ENCODE data around the gene CA6. TPM values are rescaled to one million over a fixed set of nuclear protein-coding genes. Genes with fewer than 3 reads are reported as not detected.

CA6 gene
- total RNA-seq, 1 experiment from 2014 or later: 0.11 TPM

DNA sequence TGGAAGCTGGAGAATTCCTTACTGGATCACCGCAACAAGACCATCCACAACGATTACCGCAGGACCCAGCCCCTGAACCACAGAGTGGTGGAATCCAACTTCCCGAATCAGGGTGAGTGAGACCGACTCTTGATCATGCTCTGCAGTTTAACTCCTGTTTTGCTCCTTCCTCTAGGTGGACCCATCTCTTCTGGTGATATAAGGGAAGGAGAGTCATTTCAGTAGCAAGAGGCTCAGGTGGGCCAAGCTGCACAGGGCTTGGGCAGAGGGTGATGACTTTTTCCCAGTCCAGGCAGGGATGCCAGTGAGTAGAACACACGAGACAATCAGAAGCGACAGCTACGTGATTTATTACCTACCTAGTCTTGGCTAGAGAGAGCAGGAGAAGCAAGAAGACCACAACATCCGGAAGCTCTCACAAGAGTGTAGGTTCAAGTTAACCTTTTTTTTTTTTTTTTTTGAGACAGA is 25.2 kb downstream of the CA6 start:
- Mint-ChIP-seq H3K27ac (peak overlapping the region; percentile 59), H3K27me3 (ENCODE audit: low read depth) (no peaks in the 10 kb centered on the region), H3K36me3 (no peaks in the 10 kb centered on the region), H3K4me1 (no peaks in the 10 kb centered on the region), H3K9me3 (no peaks in the 10 kb centered on the region), H3K4me3 (no peak overlapping the region)
- DNase-seq (ENCODE audit: low spot score) (no peak), ATAC-seq (peak; percentile 43; the same call in 1 of the 2 replicates)
- TF ChIP-seq GTF2I (CRISPR knock-in tag; conservative IDR thresholded peaks at IDR 0.05): no peak
- ChIA-PET POLR2A (interaction anchor here (0.6 kb wide), 2 partner anchors 23 to 380 kb away, joined by 3 read pairs; no protein-coding TSS in a partner anchor), CTCF (interaction anchor here (0.6 to 1.6 kb wide), 6 partner anchors 8 to 251 kb away, joined by 3 to 9 read pairs (median 4); no protein-coding TSS in a partner anchor)

DNA sequence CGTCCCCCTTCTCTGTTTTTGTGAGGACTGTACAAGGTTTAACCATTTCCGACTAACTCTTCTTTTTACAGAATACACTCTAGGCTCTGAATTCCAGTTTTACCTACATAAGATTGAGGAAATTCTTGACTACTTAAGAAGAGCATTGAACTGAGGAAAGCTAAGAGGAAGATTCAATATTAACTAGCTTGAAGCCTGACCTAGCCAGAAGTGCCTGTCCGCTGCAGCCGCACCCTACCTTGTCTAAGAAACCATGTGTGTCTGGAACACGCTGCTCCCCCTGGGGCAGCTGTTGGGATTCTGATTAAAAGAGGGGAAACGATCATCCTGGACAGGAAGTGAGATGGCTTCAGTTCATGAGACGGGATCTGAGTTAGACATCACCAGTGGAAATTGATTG is 28.9 kb downstream of the CA6 start:
- Mint-ChIP-seq H3K36me3 (no peaks in the 10 kb centered on the region), H3K4me1 (peaks cover 3% of the 10 kb centered on the region; the same call in 1 of the 2 replicates), H3K9me3 (no peaks in the 10 kb centered on the region), H3K27ac (no peak overlapping the region), H3K4me3 (no peak overlapping the region), H3K27me3 (ENCODE audit: low read depth) (no peaks in the 10 kb centered on the region)
- no peak for DNase-seq (ENCODE audit: low spot score)
- POLR2A ChIA-PET: interaction anchor here (0.5 kb wide), 1 partner anchor 97 kb away, joined by 4 read pairs; no protein-coding TSS in a partner anchor
- no peak for ATAC-seq
- CTCF ChIA-PET: interaction anchor here (1.3 to 1.7 kb wide), 2 partner anchors 12 to 30 kb away, joined by 6 to 8 read pairs; no protein-coding TSS in a partner anchor
- TF ChIP-seq CBFB (CRISPR knock-in tag; IDR thresholded peaks at IDR 0.05; ENCODE audit: low read depth): no peak
- TF ChIP-seq SP1 (CRISPR knock-in tag; conservative IDR thresholded peaks at IDR 0.05): no peak
- TF ChIP-seq, protein P1, sequence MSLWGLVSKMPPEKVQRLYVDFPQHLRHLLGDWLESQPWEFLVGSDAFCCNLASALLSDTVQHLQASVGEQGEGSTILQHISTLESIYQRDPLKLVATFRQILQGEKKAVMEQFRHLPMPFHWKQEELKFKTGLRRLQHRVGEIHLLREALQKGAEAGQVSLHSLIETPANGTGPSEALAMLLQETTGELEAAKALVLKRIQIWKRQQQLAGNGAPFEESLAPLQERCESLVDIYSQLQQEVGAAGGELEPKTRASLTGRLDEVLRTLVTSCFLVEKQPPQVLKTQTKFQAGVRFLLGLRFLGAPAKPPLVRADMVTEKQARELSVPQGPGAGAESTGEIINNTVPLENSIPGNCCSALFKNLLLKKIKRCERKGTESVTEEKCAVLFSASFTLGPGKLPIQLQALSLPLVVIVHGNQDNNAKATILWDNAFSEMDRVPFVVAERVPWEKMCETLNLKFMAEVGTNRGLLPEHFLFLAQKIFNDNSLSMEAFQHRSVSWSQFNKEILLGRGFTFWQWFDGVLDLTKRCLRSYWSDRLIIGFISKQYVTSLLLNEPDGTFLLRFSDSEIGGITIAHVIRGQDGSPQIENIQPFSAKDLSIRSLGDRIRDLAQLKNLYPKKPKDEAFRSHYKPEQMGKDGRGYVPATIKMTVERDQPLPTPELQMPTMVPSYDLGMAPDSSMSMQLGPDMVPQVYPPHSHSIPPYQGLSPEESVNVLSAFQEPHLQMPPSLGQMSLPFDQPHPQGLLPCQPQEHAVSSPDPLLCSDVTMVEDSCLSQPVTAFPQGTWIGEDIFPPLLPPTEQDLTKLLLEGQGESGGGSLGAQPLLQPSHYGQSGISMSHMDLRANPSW (CRISPR knock-in tag; conservative IDR thresholded peaks at IDR 0.05; ENCODE audit: low read depth): no peak
- TF ChIP-seq ELF4 (CRISPR knock-in tag; IDR thresholded peaks at IDR 0.05; ENCODE audit: low read depth): no peak
- TF ChIP-seq NFYB (CRISPR knock-in tag; conservative IDR thresholded peaks at IDR 0.05; ENCODE audit: low read depth): no peak
- no peak for TF ChIP-seq FOXK1 (CRISPR knock-in tag; IDR thresholded peaks at IDR 0.05)
- no peak for TF ChIP-seq ZNF317 (CRISPR knock-in tag; IDR thresholded peaks at IDR 0.05; ENCODE audit: borderline replicate concordance, low read depth)
- no peak for TF ChIP-seq CREM (CRISPR knock-in tag; IDR thresholded peaks at IDR 0.05)
- TF ChIP-seq KAT7 (CRISPR knock-in tag; IDR thresholded peaks at IDR 0.05; ENCODE audit: borderline replicate concordance): no peak

DNA sequence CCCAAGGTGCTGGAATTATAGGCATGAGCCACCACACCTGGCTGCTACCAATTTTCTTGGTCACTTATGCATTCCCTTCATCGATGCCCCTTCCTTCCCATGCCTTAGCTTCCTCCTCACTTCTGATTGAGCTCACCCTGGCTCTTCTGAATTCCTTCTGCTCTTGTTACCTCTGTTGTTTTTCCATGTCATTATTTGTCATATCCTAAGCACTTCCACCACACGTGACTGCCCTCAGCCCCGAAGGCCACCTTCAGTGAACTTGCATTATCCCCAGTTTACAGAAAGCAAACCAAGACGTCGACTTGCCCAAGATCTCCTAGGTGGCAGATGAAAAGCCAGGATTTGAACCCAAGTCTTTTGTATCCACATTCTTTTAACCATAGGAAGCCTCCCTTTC is 30.7 kb downstream of the CA6 start:
- ChIA-PET CTCF (interaction anchor here (0.5 to 1.4 kb wide), 4 partner anchors 11 to 511 kb away, joined by 3 to 4 read pairs (median 3); no protein-coding TSS in a partner anchor), POLR2A (no interaction called here)
- no peak for ATAC-seq
- Mint-ChIP-seq H3K36me3 (no peaks in the 10 kb centered on the region), H3K4me1 (peaks cover 3% of the 10 kb centered on the region; the same call in 1 of the 2 replicates), H3K27me3 (ENCODE audit: low read depth) (no peaks in the 10 kb centered on the region; the same call in 1 of the 2 replicates), H3K9me3 (peaks cover 8% of the 10 kb centered on the region), H3K27ac (no peak overlapping the region), H3K4me3 (no peak overlapping the region)
- DNase-seq (ENCODE audit: low spot score): no peak
- TF ChIP-seq CREM (CRISPR knock-in tag; IDR thresholded peaks at IDR 0.05) (no peak), PRRX2 (CRISPR knock-in tag; IDR thresholded peaks at IDR 0.05) (no peak), TEAD1 (CRISPR knock-in tag; IDR thresholded peaks at IDR 0.05) (no peak), ZNF317 (CRISPR knock-in tag; IDR thresholded peaks at IDR 0.05; ENCODE audit: borderline replicate concordance, low read depth) (no peak), SOX15 (CRISPR knock-in tag; IDR thresholded peaks at IDR 0.05) (no peak), RORB (CRISPR knock-in tag; IDR thresholded peaks at IDR 0.05) (no peak), ESRRA (CRISPR knock-in tag; IDR thresholded peaks at IDR 0.05; ENCODE audit: borderline replicate concordance) (no peak)
- TF ChIP-seq, protein P2, sequence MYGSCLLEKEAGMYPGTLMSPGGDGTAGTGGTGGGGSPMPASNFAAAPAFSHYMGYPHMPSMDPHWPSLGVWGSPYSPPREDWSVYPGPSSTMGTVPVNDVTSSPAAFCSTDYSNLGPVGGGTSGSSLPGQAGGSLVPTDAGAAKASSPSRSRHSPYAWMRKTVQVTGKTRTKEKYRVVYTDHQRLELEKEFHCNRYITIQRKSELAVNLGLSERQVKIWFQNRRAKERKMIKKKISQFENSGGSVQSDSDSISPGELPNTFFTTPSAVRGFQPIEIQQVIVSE (CRISPR knock-in tag; IDR thresholded peaks at IDR 0.05; ENCODE audit: borderline replicate concordance): no peak
- TF ChIP-seq, protein P3, sequence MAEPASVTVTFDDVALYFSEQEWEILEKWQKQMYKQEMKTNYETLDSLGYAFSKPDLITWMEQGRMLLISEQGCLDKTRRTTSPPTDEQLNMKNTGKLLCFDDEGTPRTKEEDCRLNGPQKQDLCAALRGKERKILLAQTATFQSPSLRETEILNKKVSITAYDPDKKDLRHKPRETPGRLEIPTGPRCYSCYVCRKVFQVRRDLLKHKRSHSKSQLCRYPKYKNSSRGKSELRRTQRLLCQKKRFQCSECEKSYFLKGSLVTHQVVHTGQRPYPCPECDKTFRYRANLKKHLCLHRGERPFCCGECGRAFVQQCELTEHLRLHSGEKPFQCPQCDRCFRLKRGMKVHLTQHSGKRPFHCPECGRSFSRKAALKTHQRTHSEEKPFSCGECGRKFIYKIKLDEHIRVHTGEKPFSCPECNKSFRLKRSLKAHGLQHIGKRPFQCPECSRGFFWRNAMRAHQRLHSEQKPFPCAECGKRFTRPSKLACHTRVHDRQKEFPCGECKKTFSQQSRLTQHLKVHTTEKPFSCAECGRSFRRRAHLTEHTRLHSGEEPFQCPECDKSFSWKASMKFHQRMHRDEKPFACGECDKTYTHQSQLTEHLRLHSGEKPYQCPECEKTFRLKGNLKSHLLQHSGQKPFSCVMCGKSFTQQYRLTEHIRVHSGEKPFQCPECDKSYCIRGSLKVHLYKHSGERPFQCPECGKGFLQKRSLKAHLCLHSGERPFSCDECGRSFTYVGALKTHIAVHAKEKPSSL (CRISPR knock-in tag; conservative IDR thresholded peaks at IDR 0.05): no peak
- TF ChIP-seq, protein P4, sequence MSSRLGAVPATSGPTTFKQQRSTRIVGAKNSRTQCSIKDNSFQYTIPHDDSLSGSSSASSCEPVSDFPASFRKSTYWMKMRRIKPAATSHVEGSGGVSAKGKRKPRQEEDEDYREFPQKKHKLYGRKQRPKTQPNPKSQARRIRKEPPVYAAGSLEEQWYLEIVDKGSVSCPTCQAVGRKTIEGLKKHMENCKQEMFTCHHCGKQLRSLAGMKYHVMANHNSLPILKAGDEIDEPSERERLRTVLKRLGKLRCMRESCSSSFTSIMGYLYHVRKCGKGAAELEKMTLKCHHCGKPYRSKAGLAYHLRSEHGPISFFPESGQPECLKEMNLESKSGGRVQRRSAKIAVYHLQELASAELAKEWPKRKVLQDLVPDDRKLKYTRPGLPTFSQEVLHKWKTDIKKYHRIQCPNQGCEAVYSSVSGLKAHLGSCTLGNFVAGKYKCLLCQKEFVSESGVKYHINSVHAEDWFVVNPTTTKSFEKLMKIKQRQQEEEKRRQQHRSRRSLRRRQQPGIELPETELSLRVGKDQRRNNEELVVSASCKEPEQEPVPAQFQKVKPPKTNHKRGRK (CRISPR knock-in tag; IDR thresholded peaks at IDR 0.05; ENCODE audit: borderline replicate concordance): no peak
- TF ChIP-seq, protein P5, sequence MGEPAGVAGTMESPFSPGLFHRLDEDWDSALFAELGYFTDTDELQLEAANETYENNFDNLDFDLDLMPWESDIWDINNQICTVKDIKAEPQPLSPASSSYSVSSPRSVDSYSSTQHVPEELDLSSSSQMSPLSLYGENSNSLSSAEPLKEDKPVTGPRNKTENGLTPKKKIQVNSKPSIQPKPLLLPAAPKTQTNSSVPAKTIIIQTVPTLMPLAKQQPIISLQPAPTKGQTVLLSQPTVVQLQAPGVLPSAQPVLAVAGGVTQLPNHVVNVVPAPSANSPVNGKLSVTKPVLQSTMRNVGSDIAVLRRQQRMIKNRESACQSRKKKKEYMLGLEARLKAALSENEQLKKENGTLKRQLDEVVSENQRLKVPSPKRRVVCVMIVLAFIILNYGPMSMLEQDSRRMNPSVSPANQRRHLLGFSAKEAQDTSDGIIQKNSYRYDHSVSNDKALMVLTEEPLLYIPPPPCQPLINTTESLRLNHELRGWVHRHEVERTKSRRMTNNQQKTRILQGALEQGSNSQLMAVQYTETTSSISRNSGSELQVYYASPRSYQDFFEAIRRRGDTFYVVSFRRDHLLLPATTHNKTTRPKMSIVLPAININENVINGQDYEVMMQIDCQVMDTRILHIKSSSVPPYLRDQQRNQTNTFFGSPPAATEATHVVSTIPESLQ (CRISPR knock-in tag; IDR thresholded peaks at IDR 0.05): no peak
- TF ChIP-seq, protein P6, sequence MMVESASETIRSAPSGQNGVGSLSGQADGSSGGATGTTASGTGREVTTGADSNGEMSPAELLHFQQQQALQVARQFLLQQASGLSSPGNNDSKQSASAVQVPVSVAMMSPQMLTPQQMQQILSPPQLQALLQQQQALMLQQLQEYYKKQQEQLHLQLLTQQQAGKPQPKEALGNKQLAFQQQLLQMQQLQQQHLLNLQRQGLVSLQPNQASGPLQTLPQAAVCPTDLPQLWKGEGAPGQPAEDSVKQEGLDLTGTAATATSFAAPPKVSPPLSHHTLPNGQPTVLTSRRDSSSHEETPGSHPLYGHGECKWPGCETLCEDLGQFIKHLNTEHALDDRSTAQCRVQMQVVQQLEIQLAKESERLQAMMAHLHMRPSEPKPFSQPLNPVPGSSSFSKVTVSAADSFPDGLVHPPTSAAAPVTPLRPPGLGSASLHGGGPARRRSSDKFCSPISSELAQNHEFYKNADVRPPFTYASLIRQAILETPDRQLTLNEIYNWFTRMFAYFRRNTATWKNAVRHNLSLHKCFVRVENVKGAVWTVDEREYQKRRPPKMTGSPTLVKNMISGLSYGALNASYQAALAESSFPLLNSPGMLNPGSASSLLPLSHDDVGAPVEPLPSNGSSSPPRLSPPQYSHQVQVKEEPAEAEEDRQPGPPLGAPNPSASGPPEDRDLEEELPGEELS (CRISPR knock-in tag; IDR thresholded peaks at IDR 0.05): no peak

Measured in WTC11 (cell line).